Keratinocyte (primary cell): Measurements from ENCODE around the gene TEX26. TPM values are rescaled to one million over a fixed set of nuclear protein-coding genes. Genes with fewer than 3 reads are reported as not detected.

Experiments used
- DNase-seq: peaks from one replicate; pipeline ENCODE4 v3.0.0-alpha.2; 2011; ENCODE audit warnings: low read depth, missing footprints, low spot score
- FAIRE-seq: peaks from 2 replicates; lab custom pipeline; 2011; peaks lifted over from hg19 to GRCh38; lab: Jason Lieb, UNC
- H2AFZ ChIP-seq: 2 replicates; pipeline ENCODE4 v1.6.0; 2012; ENCODE audit warnings: low read length, control low read depth, inconsistent platforms; ENCODE audit not compliant: control insufficient read depth
- H3K27ac ChIP-seq: 2 replicates; pipeline ENCODE4 v1.5.1; 2011; ENCODE audit warnings: low read length; ENCODE audit not compliant: control insufficient read depth, insufficient read depth
- H3K27me3 ChIP-seq: 3 replicates; pipeline ENCODE4 v1.6.0; 2011; ENCODE audit warnings: low read length; ENCODE audit not compliant: control insufficient read depth, insufficient read depth; ENCODE audit errors: extremely low read depth
- H3K36me3 ChIP-seq, 2 experiments: 2 replicates in 1 of 2; 3 replicates in 1 of 2; pipeline ENCODE4 v1.5.1; 2011; ENCODE audit warnings: low read length in 2 of 2, mild to moderate bottlenecking in 1 of 2; ENCODE audit not compliant: control insufficient read depth in 2 of 2, insufficient read depth in 2 of 2; ENCODE audit errors: extremely low read depth in 1 of 2
- H3K4me1 ChIP-seq: 3 replicates; pipeline ENCODE4 v1.5.1; 2011; ENCODE audit warnings: low read length; ENCODE audit not compliant: control insufficient read depth, insufficient read depth; ENCODE audit errors: extremely low read depth
- H3K4me2 ChIP-seq: 3 replicates; pipeline ENCODE4 v1.6.0; 2011; ENCODE audit warnings: low read depth, low read length; ENCODE audit not compliant: control insufficient read depth, insufficient read depth; ENCODE audit errors: extremely low read depth
- H3K4me3 ChIP-seq, 3 experiments: fragments of 200-600 bp in 1 of 3; sonication (generic) in 1 of 3; 2 replicates in 2 of 3; 3 replicates in 1 of 3; pipeline ENCODE4 v1.5.1; 2011 to 2016; ENCODE audit warnings: low read length in 3 of 3, mild to moderate bottlenecking in 3 of 3, control low read depth in 2 of 3, inconsistent platforms in 1 of 3, low read depth in 1 of 3, mixed read lengths in 1 of 3, mixed run types in 1 of 3, moderate library complexity in 1 of 3; ENCODE audit not compliant: control insufficient read depth in 2 of 3, insufficient read depth in 2 of 3; ENCODE audit errors: extremely low read depth in 1 of 3
- H3K79me2 ChIP-seq: 2 replicates; pipeline ENCODE4 v1.6.0; 2012; ENCODE audit warnings: low read length; ENCODE audit not compliant: control insufficient read depth, insufficient read depth
- H3K9ac ChIP-seq: 3 replicates; pipeline ENCODE4 v1.6.0; 2011; ENCODE audit warnings: low read length; ENCODE audit not compliant: control insufficient read depth, insufficient read depth; ENCODE audit errors: extremely low read depth
- H3K9me1 ChIP-seq: 3 replicates; pipeline ENCODE4 v1.6.0; 2011; ENCODE audit warnings: low read length; ENCODE audit not compliant: control insufficient read depth, insufficient read depth; ENCODE audit errors: extremely low read depth
- H3K9me3 ChIP-seq: 2 replicates; pipeline ENCODE4 v1.5.1; 2012; ENCODE audit warnings: low read depth, low read length; ENCODE audit not compliant: control insufficient read depth
- H4K20me1 ChIP-seq: 3 replicates; pipeline ENCODE4 v1.6.0; 2011; ENCODE audit warnings: low read length; ENCODE audit not compliant: control insufficient read depth, insufficient read depth; ENCODE audit errors: extremely low read depth
- CTCF ChIP-seq, 3 experiments: IDR thresholded peaks in 1 of 3; conservative IDR thresholded peaks in 1 of 3; optimal IDR thresholded peaks in 1 of 3; 2 replicates in 2 of 3; 3 replicates in 1 of 3; pipeline versions ENCODE3 to v1.5.1; 2011; ENCODE audit warnings: low read length in 3 of 3, mild to moderate bottlenecking in 3 of 3, moderate library complexity in 2 of 3, control low read depth in 1 of 3, inconsistent platforms in 1 of 3; ENCODE audit not compliant: insufficient read depth in 2 of 3; ENCODE audit errors: extremely low read depth in 1 of 3
- EZH2 ChIP-seq: IDR thresholded peaks from one replicate; pipeline ENCODE4 v1.6.1; 2012; ENCODE audit warnings: inconsistent platforms, mild to moderate bottlenecking, low read length, moderate library complexity
- dilution Hi-C: fragments of 300-500 bp; cut with MboI; formaldehyde crosslinking; loops from one replicate; pipeline ENCODE4 v1.7.0; 2020; ENCODE audit warnings: low sequenced_read_pairs; ENCODE audit not compliant: extremely low pct_ligation_motif_present
- polyA minus RNA-seq, 3 experiments: library from RNA; depleted of rRNA, polyadenylated mRNA; stranded (reverse); fragments of >200 nt; gene quantifications; 1 replicate in 1 of 3; 2 replicates in 1 of 3; 3 replicates in 1 of 3; pipeline ENCODE4 v1.2.3, GENCODE V29; 2011
- polyA plus RNA-seq, 5 experiments: library from polyadenylated mRNA; depleted of rRNA in 3 of 5; stranded (reverse) in 3 of 5; stranded (forward) in 1 of 5; unstranded in 1 of 5; fragments of >200 nt; gene quantifications; 1 replicate in 1 of 5; 2 replicates in 3 of 5; 3 replicates in 1 of 5; pipeline versions ENCODE4 v1.2.1 to v1.2.3, GENCODE V29; 2011 to 2012; ENCODE audit warnings: missing spikeins in 2 of 5, low read depth in 1 of 5, low replicate concordance in 1 of 5

The TEX26 gene
- polyA plus RNA-seq: not detected in 3 replicates
- polyA plus RNA-seq (2011; ENCODE audit: low read depth): 3.5 TPM
- not detected in 2 replicates for polyA plus RNA-seq (2011; cell fraction: cytosol; rRNA removed)
- polyA plus RNA-seq (2011; cell fraction: nucleus; rRNA removed): not detected in 2 replicates
- polyA plus RNA-seq (2012; ENCODE audit: low replicate concordance): 0.83 TPM in 1 of 2 replicates, not detected in the other
- polyA minus RNA-seq: not detected in 3 replicates
- not detected for polyA minus RNA-seq (2011; cell fraction: cytosol; rRNA and poly(A)+ RNA removed)
- polyA minus RNA-seq (2011; cell fraction: nucleus; rRNA and poly(A)+ RNA removed): not detected in 2 replicates

- Histone ChIP-seq H3K9me3 (no peaks in the 10 kb centered on the region), H3K4me3 (no peak within 1 kb of the TSS), H2AFZ (no peak within 1 kb of the TSS), H3K79me2 (no peaks in the 10 kb centered on the region), H4K20me1 (no peaks in the 10 kb centered on the region), H3K27ac (no peak within 1 kb of the TSS), H3K9ac (no peak within 1 kb of the TSS), H3K4me1 (peaks cover 8% of the 10 kb centered on the region), H3K36me3 (no peaks in the 10 kb centered on the region), H3K9me1 (no peaks in the 10 kb centered on the region), H3K27me3 (peaks cover 17% of the 10 kb centered on the region), H3K4me2 (no peak within 1 kb of the TSS)
- DNase-seq (no peak), FAIRE-seq (no peak)
- dilution Hi-C loops: no loop called here
- TF ChIP-seq CTCF (optimal IDR thresholded peaks at IDR 0.05 in 1 of 3, IDR thresholded peaks at IDR 0.05 in 1 of 3, conservative IDR thresholded peaks at IDR 0.05 in 1 of 3; ENCODE audit: extremely low read depth in 1 of 3, insufficient read depth in 2 of 3, low read length in 3 of 3): no peak
- no peak for TF ChIP-seq EZH2
Measured at GRCh38 chr13:30932481-30933353, at the start of gene TEX26. TSS of gene TEX26 (plus strand) at chr13:30932656. CDS start at chr13:30932716, 60 bp downstream.

GRCh38 chr13:30882996-30883766 is 49.3 kb upstream of the TEX26 start:
- DNase-seq (no peak), FAIRE-seq (no peak)
- Histone ChIP-seq H3K36me3 (no peaks in the 10 kb centered on the region), H3K4me1 (no peaks in the 10 kb centered on the region), H4K20me1 (no peaks in the 10 kb centered on the region), H3K4me2 (no peak overlapping the region), H3K9ac (no peak overlapping the region), H3K79me2 (no peaks in the 10 kb centered on the region), H3K27me3 (peaks cover 8% of the 10 kb centered on the region), H3K4me3 (no peak overlapping the region), H2AFZ (no peak overlapping the region), H3K27ac (no peak overlapping the region), H3K9me3 (no peaks in the 10 kb centered on the region), H3K9me1 (no peaks in the 10 kb centered on the region)
- dilution Hi-C loops: no loop called here
- TF ChIP-seq CTCF (optimal IDR thresholded peaks at IDR 0.05 in 1 of 3, IDR thresholded peaks at IDR 0.05 in 1 of 3, conservative IDR thresholded peaks at IDR 0.05 in 1 of 3; ENCODE audit: extremely low read depth in 1 of 3, insufficient read depth in 2 of 3, low read length in 3 of 3): no peak
- no peak for TF ChIP-seq EZH2
